HG02642 (cell line): ENCODE data around the gene PPP2CA.

ENCODE experiments used
- ATAC-seq: cut with Tn5 transposase; IDR thresholded peaks from one replicate; pipeline ENCODE4 v1.9.1; 2021; ENCODE audit warnings: mild to moderate bottlenecking; ENCODE audit not compliant: unreplicated experiment, poor library complexity

The PPP2CA gene

GRCh38 chr5:134206627-134207160 lies 19.2 kb downstream of the PPP2CA start:
- ATAC-seq = no peak

- ATAC-seq = no peak
Observed at GRCh38 chr5:134204575-134204974, 21.3 kb downstream of the PPP2CA start.

- no peak for ATAC-seq
Observed at GRCh38 chr5:134203630-134204029, 22.2 kb downstream of the PPP2CA start.

- ATAC-seq = no peak
Observed at GRCh38 chr5:134195666-134196065, 30.2 kb downstream of the PPP2CA start.

GRCh38 chr5:134189031-134189430 lies 36.8 kb downstream of the PPP2CA start:
- no peak for ATAC-seq

- no peak for ATAC-seq
Observed at GRCh38 chr5:134188092-134188491, 37.8 kb downstream of the PPP2CA start.

- ATAC-seq = peak; percentile 84
Observed at GRCh38 chr5:134184155-134185135, 41.4 kb downstream of the PPP2CA start.

- no peak for ATAC-seq
Observed at GRCh38 chr5:134183481-134183880, 42.4 kb downstream of the PPP2CA start.

- no peak for ATAC-seq
Observed at GRCh38 chr5:134178096-134178419, 47.8 kb downstream of the PPP2CA start.

GRCh38 chr5:134177369-134178095 lies 48.3 kb downstream of the PPP2CA start:
- no peak for ATAC-seq

- peak; percentile 83 for ATAC-seq
Observed at GRCh38 chr5:134176511-134177368, 49.1 kb downstream of the PPP2CA start, which contains the start of gene SKP1. Gene SKP1 (minus strand): TSS chr5:134176950. CDS start chr5:134174022, 2,928 bp downstream.

- peak; percentile 21 for ATAC-seq
Observed at GRCh38 chr5:134175921-134176510, 49.9 kb downstream of the PPP2CA start.

- ATAC-seq = no peak
Observed at GRCh38 chr5:134174841-134175839, 50.7 kb downstream of the PPP2CA start.

GRCh38 chr5:134171972-134172371 lies 53.9 kb downstream of the PPP2CA start:
- no peak for ATAC-seq

- ATAC-seq = no peak
Observed at GRCh38 chr5:134162592-134162991, 63.3 kb downstream of the PPP2CA start.

GRCh38 chr5:134161513-134162395 lies 64.1 kb downstream of the PPP2CA start:
- ATAC-seq = no peak

- no peak for ATAC-seq
Observed at GRCh38 chr5:134153657-134154056, 72.2 kb downstream of the PPP2CA start.

- ATAC-seq = no peak
Observed at GRCh38 chr5:134153241-134153640, 72.6 kb downstream of the PPP2CA start.
